ENCODE data around the gene WDR27. TPM values are rescaled to one million over a fixed set of nuclear protein-coding genes. Genes with fewer than 3 reads are reported as not detected.

The WDR27 gene
- total RNA-seq, 3 donors from 2014 or later: 21.3 to 68.6 (median 56.4) TPM

DNA sequence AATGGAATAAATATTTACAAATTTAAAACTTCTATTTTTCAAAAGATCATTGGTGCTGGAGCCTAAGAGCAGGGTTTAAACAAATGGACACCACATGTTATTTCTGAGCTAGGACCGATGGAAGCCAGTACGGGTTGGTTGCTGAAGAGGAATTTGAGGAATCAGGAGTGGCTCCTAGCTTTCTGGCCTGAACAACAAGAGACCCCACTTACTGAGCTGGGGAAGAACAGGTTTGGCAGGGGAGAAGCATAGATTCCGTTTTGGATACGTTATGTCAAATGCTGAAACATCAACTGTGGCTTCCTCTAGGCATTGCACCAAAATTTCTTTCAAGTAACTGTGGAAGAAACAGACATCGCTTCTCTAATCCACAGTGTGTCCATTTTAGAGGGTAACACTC, 6.7 kb downstream of the WDR27 start:
- Histone ChIP-seq H3K36me3 (no peaks in the 10 kb centered on the region), H3K4me1 (no peaks in the 10 kb centered on the region), H3K27ac (no peak overlapping the region), H3K9me3 (peaks cover 3 to 11% of the 10 kb centered on the region in 2 donors), H3K27me3 (no peaks in the 10 kb centered on the region), H3K4me3 (no peak overlapping the region)
- no peak for DNase-seq (ENCODE audit: low spot score in 2 of 2)
- intact Hi-C loops (cut with DNase I; ENCODE audit: low total_unique reads): no loop called here
- TF ChIP-seq POLR2A (IDR thresholded peaks at IDR 0.05): no peak
- no peak for TF ChIP-seq POLR2AphosphoS5 (IDR thresholded peaks at IDR 0.05)
- TF ChIP-seq, protein P1, sequence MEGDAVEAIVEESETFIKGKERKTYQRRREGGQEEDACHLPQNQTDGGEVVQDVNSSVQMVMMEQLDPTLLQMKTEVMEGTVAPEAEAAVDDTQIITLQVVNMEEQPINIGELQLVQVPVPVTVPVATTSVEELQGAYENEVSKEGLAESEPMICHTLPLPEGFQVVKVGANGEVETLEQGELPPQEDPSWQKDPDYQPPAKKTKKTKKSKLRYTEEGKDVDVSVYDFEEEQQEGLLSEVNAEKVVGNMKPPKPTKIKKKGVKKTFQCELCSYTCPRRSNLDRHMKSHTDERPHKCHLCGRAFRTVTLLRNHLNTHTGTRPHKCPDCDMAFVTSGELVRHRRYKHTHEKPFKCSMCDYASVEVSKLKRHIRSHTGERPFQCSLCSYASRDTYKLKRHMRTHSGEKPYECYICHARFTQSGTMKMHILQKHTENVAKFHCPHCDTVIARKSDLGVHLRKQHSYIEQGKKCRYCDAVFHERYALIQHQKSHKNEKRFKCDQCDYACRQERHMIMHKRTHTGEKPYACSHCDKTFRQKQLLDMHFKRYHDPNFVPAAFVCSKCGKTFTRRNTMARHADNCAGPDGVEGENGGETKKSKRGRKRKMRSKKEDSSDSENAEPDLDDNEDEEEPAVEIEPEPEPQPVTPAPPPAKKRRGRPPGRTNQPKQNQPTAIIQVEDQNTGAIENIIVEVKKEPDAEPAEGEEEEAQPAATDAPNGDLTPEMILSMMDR (IDR thresholded peaks at IDR 0.05): no peak

DNA sequence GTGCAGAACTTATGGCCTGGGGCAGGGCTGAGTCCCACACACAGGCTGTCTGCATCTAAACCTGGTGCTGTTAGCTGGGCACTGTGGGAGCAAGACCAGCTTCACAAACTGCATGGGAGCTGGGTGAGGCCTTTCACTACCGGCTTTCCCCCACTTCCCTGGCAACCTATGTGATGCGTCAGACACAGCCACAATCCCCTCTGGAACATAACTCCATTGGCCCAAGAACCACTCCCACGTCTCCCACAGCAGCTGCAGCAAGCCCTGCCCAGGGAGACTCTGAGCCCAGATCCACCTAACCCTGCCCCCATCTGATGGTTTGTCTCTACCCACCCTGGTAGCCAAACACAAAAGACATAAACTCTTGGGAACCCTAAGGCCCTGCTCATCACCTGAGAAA, 9.3 kb downstream of the WDR27 start:
- no peak overlapping the region for H3K27ac ChIP-seq
- intact Hi-C loops (cut with DNase I; ENCODE audit: low total_unique reads): no loop called here
- DNase-seq (ENCODE audit: low spot score in 2 of 2): no peak

DNA sequence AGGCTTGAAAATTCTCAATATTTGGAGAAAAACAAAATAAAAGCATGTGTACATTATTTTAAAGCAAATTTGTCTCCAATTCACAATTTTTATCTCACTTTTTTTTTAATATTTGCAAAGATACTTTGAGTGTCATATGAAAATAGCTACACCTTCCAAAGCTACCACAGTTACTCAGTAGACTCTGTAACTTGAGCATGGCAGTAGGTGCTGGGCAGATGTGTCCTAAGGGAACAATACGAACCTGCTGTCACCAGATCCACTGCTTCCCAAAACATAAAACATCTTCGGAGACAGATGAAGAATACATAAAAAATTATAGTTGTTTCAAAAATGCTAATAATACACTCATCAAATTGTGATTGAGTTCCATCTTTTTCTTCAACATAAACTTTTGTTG, 10.6 kb downstream of the WDR27 start:
- DNase-seq (ENCODE audit: low spot score in 2 of 2): no peak
- Histone ChIP-seq H3K4me3 (no peak overlapping the region), H3K36me3 (peaks cover 12% of the 10 kb centered on the region), H3K27me3 (no peaks in the 10 kb centered on the region), H3K4me1 (no peaks in the 10 kb centered on the region), H3K9me3 (peaks cover 4 to 26% of the 10 kb centered on the region in 2 donors), H3K27ac (no peak overlapping the region)
- intact Hi-C loops (cut with DNase I; ENCODE audit: low total_unique reads): no loop called here
- TF ChIP-seq POLR2AphosphoS5 (IDR thresholded peaks at IDR 0.05) (no peak), POLR2A (IDR thresholded peaks at IDR 0.05) (no peak)
- TF ChIP-seq, protein P1 (IDR thresholded peaks at IDR 0.05): no peak

More for the DNA sequence above, 9.3 kb downstream of the WDR27 start:
- no peak overlapping the region for H3K4me3 ChIP-seq
- no peaks in the 10 kb centered on the region for H3K4me1 ChIP-seq
- peaks cover 3 to 15% of the 10 kb centered on the region in 2 donors for H3K9me3 ChIP-seq
- peaks cover 8% of the 10 kb centered on the region for H3K36me3 ChIP-seq
- TF ChIP-seq POLR2A (IDR thresholded peaks at IDR 0.05) (no peak), POLR2AphosphoS5 (IDR thresholded peaks at IDR 0.05) (no peak)
- TF ChIP-seq, protein P1 (IDR thresholded peaks at IDR 0.05): no peak
- no peaks in the 10 kb centered on the region for H3K27me3 ChIP-seq

DNA sequence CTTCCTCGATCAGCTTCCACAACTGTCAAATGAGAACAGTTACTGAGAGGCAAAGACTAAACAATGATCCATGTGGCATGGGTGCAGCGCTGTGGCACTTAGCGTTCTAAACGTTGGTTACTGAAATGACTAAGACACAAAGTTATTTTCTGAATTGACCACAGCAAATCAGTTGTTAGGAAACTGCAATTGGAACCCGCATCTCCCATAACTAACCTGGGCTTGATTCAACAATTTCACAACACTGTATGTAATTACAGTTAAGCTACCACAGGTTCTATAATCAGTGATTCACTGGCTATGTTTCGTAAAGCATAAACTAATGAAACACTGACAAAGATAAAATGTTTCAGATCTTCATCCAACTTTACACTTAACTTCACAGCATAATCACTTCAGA, 12.5 kb downstream of the WDR27 start:
- H3K4me1 ChIP-seq: no peaks in the 10 kb centered on the region
- H3K36me3 ChIP-seq: peaks cover 12% of the 10 kb centered on the region
- H3K27ac ChIP-seq: no peak overlapping the region
- H3K4me3 ChIP-seq: no peak overlapping the region
- H3K9me3 ChIP-seq: peaks cover 11 to 35% of the 10 kb centered on the region in 2 donors
- TF ChIP-seq POLR2A (IDR thresholded peaks at IDR 0.05) (no peak), POLR2AphosphoS5 (IDR thresholded peaks at IDR 0.05) (no peak)
- TF ChIP-seq, protein P1 (IDR thresholded peaks at IDR 0.05): no peak
- H3K27me3 ChIP-seq: no peaks in the 10 kb centered on the region
- no peak for DNase-seq (ENCODE audit: low spot score in 2 of 2)
- intact Hi-C loops (cut with DNase I; ENCODE audit: low total_unique reads): no loop called here

DNA sequence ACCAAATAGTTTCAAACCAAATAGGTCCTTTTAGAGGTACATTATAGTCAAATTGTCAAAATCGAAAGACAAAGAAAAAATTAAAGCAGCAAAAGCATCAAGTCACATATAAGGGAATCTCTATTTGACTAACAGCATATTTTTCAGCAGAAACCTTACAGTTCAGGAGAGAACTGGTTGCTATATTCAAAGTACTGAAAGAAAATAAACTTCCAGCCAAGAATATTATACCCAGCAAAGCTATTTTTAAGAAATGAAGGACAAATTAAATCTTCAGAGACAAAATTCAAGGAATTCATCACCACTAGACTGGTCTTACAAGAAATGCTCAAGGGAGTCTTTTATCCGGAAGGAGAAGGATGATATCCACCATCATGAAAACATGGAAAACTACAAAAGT, 16.0 kb downstream of the WDR27 start:
- H3K4me1 ChIP-seq: no peaks in the 10 kb centered on the region
- H3K36me3 ChIP-seq: peaks cover 12% of the 10 kb centered on the region
- no peak for TF ChIP-seq POLR2A (IDR thresholded peaks at IDR 0.05)
- TF ChIP-seq POLR2AphosphoS5 (IDR thresholded peaks at IDR 0.05): no peak
- TF ChIP-seq, protein P1 (IDR thresholded peaks at IDR 0.05): no peak
- intact Hi-C loops (cut with DNase I; ENCODE audit: low total_unique reads): no loop called here
- no peaks in the 10 kb centered on the region for H3K27me3 ChIP-seq
- H3K27ac ChIP-seq: no peak overlapping the region
- no peak overlapping the region for H3K4me3 ChIP-seq
- H3K9me3 ChIP-seq: peaks cover 8 to 25% of the 10 kb centered on the region in 2 donors
- DNase-seq (ENCODE audit: low spot score in 2 of 2): no peak

Measured in breast epithelium (tissue), 4 donors.